HepG2 (cell line): Measurements from ENCODE around the gene ATP6V0A1. TPM values are rescaled to one million over a fixed set of nuclear protein-coding genes. Genes with fewer than 3 reads are reported as not detected.

ENCODE experiments used
- ATAC-seq: fragments of 200-7000 bp; cut with Tn5 transposase; 3 replicates; pipeline ENCODE4 v1.9.1; 2020; ENCODE audit warnings: mild to moderate bottlenecking, moderate library complexity
- BruUV-seq: library from RNA; stranded (reverse); fragments of 400-500 nt; replicated peaks from 2 replicates; lab custom pipeline; 2021; lab: Mats Ljungman, UMichigan
- CTCF ChIA-PET: fragments of 300-600 bp; formaldehyde crosslinking; extraction: SDS; loops from one replicate; lab custom pipeline; 2021; ENCODE audit warnings: low total read pairs, inconsistent platforms, low intra/inter-chr PET ratio; lab: Yijun Ruan, JAX
- POLR2A ChIA-PET: fragments of 350-600 bp; sonication (Branson Sonifier 250); formaldehyde crosslinking; loops from one replicate; lab custom pipeline; 2020; ENCODE audit warnings: antibody characterized with exemption, inconsistent platforms; lab: Yijun Ruan, JAX
- DNase-seq: peaks from one replicate; pipeline ENCODE4 v3.0.0-alpha.2; 2015; ENCODE audit warnings: low spot score
- FAIRE-seq: peaks from 3 replicates; lab custom pipeline; 2011; peaks lifted over from hg19 to GRCh38; lab: Jason Lieb, UNC
- H2AFZ ChIP-seq: one replicate; pipeline ENCODE4 v1.6.1; 2011; ENCODE audit warnings: low read length, inconsistent platforms
- H3K27ac ChIP-seq: fragments of 300-600 bp; 3 replicates; pipeline ENCODE4 v1.8.0; 2011; ENCODE audit warnings: mixed run types, mild to moderate bottlenecking, mixed read lengths, low read length, inconsistent platforms; ENCODE audit not compliant: insufficient read depth; ENCODE audit errors: extremely low read length
- H3K27me3 ChIP-seq, 2 experiments: fragments of 200-600 bp in 1 of 2; 2 replicates in 1 of 2; 3 replicates in 1 of 2; pipeline versions ENCODE4 v1.6.0 to v1.8.0; 2011; ENCODE audit warnings: low read length in 2 of 2, mild to moderate bottlenecking in 2 of 2, moderate library complexity in 2 of 2, inconsistent platforms in 1 of 2; ENCODE audit not compliant: insufficient read depth in 2 of 2, control insufficient read depth in 1 of 2
- H3K36me3 ChIP-seq, 2 experiments: fragments of 200-600 bp in 1 of 2; replicated peaks in 1 of 2; 2 replicates in 1 of 2; 3 replicates in 1 of 2; pipeline versions ENCODE4 v1.5.1 to v1.8.0; 2011; ENCODE audit warnings: low read length in 2 of 2, inconsistent platforms in 1 of 2; ENCODE audit not compliant: insufficient read depth in 2 of 2, control insufficient read depth in 1 of 2
- H3K4me1 ChIP-seq: 2 replicates; pipeline ENCODE4 v1.5.1; 2012; ENCODE audit warnings: low read length, inconsistent platforms; ENCODE audit not compliant: insufficient read depth
- H3K4me2 ChIP-seq: 2 replicates; pipeline ENCODE4 v1.6.0; 2011; ENCODE audit warnings: low read depth, low read length, inconsistent platforms
- H3K4me3 ChIP-seq, 3 experiments: fragments of 200-600 bp in 1 of 3; sonication (generic), shearing (Covaris generic) in 1 of 3; replicated peaks in 1 of 3; 2 replicates each; pipeline ENCODE4 v1.5.1; 2011 to 2016; ENCODE audit warnings: low read length in 3 of 3, inconsistent platforms in 2 of 3, low read depth in 2 of 3, mild to moderate bottlenecking in 2 of 3, control low read depth in 1 of 3, mixed read lengths in 1 of 3; ENCODE audit not compliant: insufficient read depth in 1 of 3
- H3K79me2 ChIP-seq: one replicate; pipeline ENCODE4 v1.6.1; 2011; ENCODE audit warnings: low read length, inconsistent platforms; ENCODE audit not compliant: insufficient read depth
- H3K9ac ChIP-seq: 2 replicates; pipeline ENCODE4 v1.6.0; 2011; ENCODE audit warnings: mild to moderate bottlenecking, low read depth, low read length, inconsistent platforms; ENCODE audit not compliant: insufficient read depth
- H3K9me3 ChIP-seq: 2 replicates; pipeline ENCODE4 v1.5.1; 2012; ENCODE audit warnings: mild to moderate bottlenecking, low read length
- H4K20me1 ChIP-seq: 2 replicates; pipeline ENCODE4 v1.6.0; 2011; ENCODE audit warnings: inconsistent platforms, mild to moderate bottlenecking, low read length, moderate library complexity; ENCODE audit not compliant: insufficient read depth
- ATF1 ChIP-seq: IDR thresholded peaks from 2 replicates; pipeline ENCODE4 v1.6.1; 2016; ENCODE audit warnings: mild to moderate bottlenecking, control low read depth
- CBFB ChIP-seq: sonication (generic); formaldehyde crosslinking; IDR thresholded peaks from 2 replicates; pipeline ENCODE4 v1.4.0; 2020; ENCODE audit warnings: missing genetic modification reagents
- CCAR2 ChIP-seq: fragments of 200-400 bp; formaldehyde crosslinking; optimal IDR thresholded peaks from 2 replicates; pipeline ENCODE3; 2018; ENCODE audit warnings: low read depth, mild to moderate bottlenecking, low read length, moderate library complexity
- CERS6 ChIP-seq: sonication (generic); formaldehyde crosslinking; IDR thresholded peaks from 2 replicates; pipeline ENCODE4 v1.5.0; 2020; ENCODE audit warnings: missing genetic modification reagents
- ETV6 ChIP-seq: sonication (generic); formaldehyde crosslinking; conservative IDR thresholded peaks from 2 replicates; pipeline ENCODE4 v1.4.0; 2020; ENCODE audit warnings: missing genetic modification reagents
- MAZ ChIP-seq, 2 experiments: sonication (generic) in 1 of 2; formaldehyde crosslinking in 1 of 2; IDR thresholded peaks; 2 replicates each; pipeline versions ENCODE4 v1.5.0 to v1.6.1; 2012 to 2020; ENCODE audit warnings: low read depth in 2 of 2, mild to moderate bottlenecking in 2 of 2, borderline replicate concordance in 1 of 2, improper control_type of control experiment in 1 of 2, low read length in 1 of 2, missing genetic modification reagents in 1 of 2, moderate library complexity in 1 of 2
- MNT ChIP-seq: fragments of 450-650 bp; IDR thresholded peaks from 2 replicates; pipeline ENCODE4 v1.6.1; 2016
- POLR2G ChIP-seq: fragments of 200-400 bp; formaldehyde crosslinking; IDR thresholded peaks from 2 replicates; pipeline ENCODE4 v1.6.1; 2018; ENCODE audit warnings: mild to moderate bottlenecking, low read depth, low read length, moderate library complexity
- SYNCRIP ChIP-seq: fragments of 200-400 bp; formaldehyde crosslinking; IDR thresholded peaks from 2 replicates; pipeline ENCODE4 v1.6.1; 2018; ENCODE audit warnings: mild to moderate bottlenecking, low read depth, low read length; ENCODE audit not compliant: insufficient read depth
- TBX3 ChIP-seq: fragments of 450-650 bp; IDR thresholded peaks from 2 replicates; pipeline ENCODE4 v1.6.1; 2017; ENCODE audit warnings: antibody characterized with exemption, mild to moderate bottlenecking, inconsistent platforms, borderline replicate concordance
- ZC3H13 ChIP-seq: sonication (generic); formaldehyde crosslinking; IDR thresholded peaks from 2 replicates; pipeline ENCODE4 v1.8.1; 2023; ENCODE audit warnings: mild to moderate bottlenecking, missing genetic modification reagents, moderate library complexity
- ZNF335 ChIP-seq: sonication (generic); formaldehyde crosslinking; IDR thresholded peaks from 2 replicates; pipeline ENCODE4 v1.4.0; 2020; ENCODE audit warnings: missing genetic modification reagents
- ZNF382 ChIP-seq: sonication (generic); formaldehyde crosslinking; IDR thresholded peaks from 2 replicates; pipeline ENCODE4 v1.5.0; 2020; ENCODE audit warnings: missing genetic modification reagents, mild to moderate bottlenecking, borderline replicate concordance
- ZNF451 ChIP-seq: sonication (generic); formaldehyde crosslinking; IDR thresholded peaks from 2 replicates; pipeline ENCODE4 v1.5.0; 2020; ENCODE audit warnings: mild to moderate bottlenecking, missing genetic modification reagents
- ZNF563 ChIP-seq: sonication (generic); formaldehyde crosslinking; IDR thresholded peaks from 2 replicates; pipeline ENCODE4 v1.8.0; 2022; ENCODE audit warnings: mild to moderate bottlenecking, moderate library complexity, missing genetic modification reagents
- ZNF709 ChIP-seq: sonication (generic); formaldehyde crosslinking; IDR thresholded peaks from 2 replicates; pipeline ENCODE4 v1.5.0; 2020; ENCODE audit warnings: mild to moderate bottlenecking, missing genetic modification reagents
- ZNF747 ChIP-seq: sonication (generic); formaldehyde crosslinking; IDR thresholded peaks from 2 replicates; pipeline ENCODE4 v1.8.1; 2023; ENCODE audit warnings: missing genetic modification reagents, mild to moderate bottlenecking, borderline replicate concordance
- WGBS: methylation state at CpG from one replicate; pipeline ENCODE4 v1.1.6; 2017; ENCODE audit warnings: low lambda C conversion rate; 5-methylcytosine and 5-hydroxymethylcytosine counted together
- in situ Hi-C: cut with HindIII; loops from 2 replicates; pipeline ENCODE4 v1.10.0; 2017; ENCODE audit warnings: low pct_unique_long_range_greater_than_20kb; ENCODE audit not compliant: extremely low pct_ligation_motif_present
- intact Hi-C: fragments of 100-400 bp; cut with micrococcal nuclease; formaldehyde crosslinking; loops from one replicate; pipeline ENCODE4 v1.10.0; 2022; ENCODE audit not compliant: unreplicated experiment
- polyA plus RNA-seq, 8 experiments: library from polyadenylated mRNA; depleted of rRNA in 3 of 8; stranded (reverse) in 7 of 8; unstranded in 1 of 8; fragments of >200 nt; fragmentation: Illumina TruSeq in 4 of 8; extraction: Trizol in 4 of 8; gene quantifications; 2 replicates each; pipeline versions ENCODE4 v1.2.1 to v1.2.3, GENCODE V29; 2011 to 2016; ENCODE audit warnings: low read depth in 4 of 8, missing spikeins in 1 of 8, mixed read lengths in 1 of 8; ENCODE audit not compliant: insufficient read depth in 1 of 8
- total RNA-seq, 5 experiments: library from RNA; depleted of rRNA; stranded (reverse); fragments of >200 nt; fragmentation: Illumina TruSeq; extraction: Trizol; gene quantifications; 2 replicates each; pipeline ENCODE4 v1.2.3, GENCODE V29; 2016; ENCODE audit warnings: low read depth in 1 of 5
- TF ChIP-seq, protein P1 (sequence below): sonication (generic); formaldehyde crosslinking; IDR thresholded peaks from 2 replicates; pipeline ENCODE4 v1.8.0; 2022; ENCODE audit warnings: low read depth, missing genetic modification reagents

ATP6V0A1 gene
- total and polyA plus RNA-seq, 2 of the 13 experiments (the other 11 are each of a cell fraction or from before 2014, with no cell fraction given): 27.9 to 54.1 TPM

GRCh38 chr17:42518755-42519545 is 60.3 kb downstream of the ATP6V0A1 start:
- BruUV-seq: no TSS peak
- H3K27me3 ChIP-seq: no peaks in the 10 kb centered on the region
- CTCF ChIA-PET: interaction anchor here (1.4 to 2.5 kb wide), 2 partner anchors 8 to 59 kb away, joined by 3 to 28 read pairs; partner anchors contain the start of gene PSMC3IP
- peak overlapping the region; percentile 53; the same call in 1 of the 2 replicates for H3K4me2 ChIP-seq
- H3K4me1 ChIP-seq: peaks cover 64% of the 10 kb centered on the region
- H3K27ac ChIP-seq: peak overlapping the region; percentile 70
- in situ Hi-C loops: loop anchor here (5.0 kb wide), 1 partner anchor 97 kb away; the partner anchor contains the start of gene CAVIN1
- WGBS: 70% methylated on average over 6 of the region's 6 CpGs
- no peaks in the 10 kb centered on the region for H4K20me1 ChIP-seq
- peak; percentile 63 for DNase-seq
- ATAC-seq: no peak
- peak; percentile 4 for FAIRE-seq
- peak overlapping the region; percentile 54 for H3K9ac ChIP-seq
- H3K4me3 ChIP-seq: no peak overlapping the region
- H3K36me3 ChIP-seq: peaks cover 15 to 20% of the 10 kb centered on the region in 2 experiments
- H3K79me2 ChIP-seq: no peaks in the 10 kb centered on the region
- POLR2A ChIA-PET: interaction anchor here (1.2 to 4.3 kb wide), 13 partner anchors 8 to 130 kb away, joined by 3 to 52 read pairs (median 7); partner anchors contain the start of genes CAVIN1, NAGLU, RETREG3 and STAT3
- intact Hi-C loops: no loop called here
- H3K9me3 ChIP-seq: no peaks in the 10 kb centered on the region
- no peak overlapping the region for H2AFZ ChIP-seq
- no peak for TF ChIP-seq CBFB (CRISPR knock-in tag)
- no peak for TF ChIP-seq CCAR2
- 0 out of 2 replicates have a peak, but pooled peaks have one; percentile 5 for TF ChIP-seq MAZ (IDR thresholded peaks at IDR 0.05; ENCODE audit: borderline replicate concordance, low read depth, low read length)
- TF ChIP-seq MAZ (CRISPR knock-in tag; IDR thresholded peaks at IDR 0.05; ENCODE audit: low read depth): no peak
- TF ChIP-seq ZNF335: no peak
- TF ChIP-seq, protein P1, sequence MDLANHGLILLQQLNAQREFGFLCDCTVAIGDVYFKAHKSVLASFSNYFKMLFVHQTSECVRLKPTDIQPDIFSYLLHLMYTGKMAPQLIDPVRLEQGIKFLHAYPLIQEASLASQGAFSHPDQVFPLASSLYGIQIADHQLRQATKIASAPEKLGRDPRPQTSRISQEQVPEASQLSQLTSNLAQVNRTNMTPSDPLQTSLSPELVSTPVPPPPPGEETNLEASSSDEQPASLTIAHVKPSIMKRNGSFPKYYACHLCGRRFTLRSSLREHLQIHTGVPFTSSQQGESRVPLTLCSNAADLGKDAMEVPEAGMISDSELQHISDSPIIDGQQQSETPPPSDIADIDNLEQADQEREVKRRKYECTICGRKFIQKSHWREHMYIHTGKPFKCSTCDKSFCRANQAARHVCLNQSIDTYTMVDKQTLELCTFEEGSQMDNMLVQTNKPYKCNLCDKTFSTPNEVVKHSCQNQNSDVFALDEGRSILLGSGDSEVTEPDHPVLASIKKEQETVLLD: no peak
- no peak for TF ChIP-seq ATF1 (CRISPR knock-in tag)
- TF ChIP-seq CERS6 (CRISPR knock-in tag): no peak
- peak; percentile 16; the same call in 1 of the 2 replicates for TF ChIP-seq POLR2G
- TF ChIP-seq ETV6: no peak
- no peak for TF ChIP-seq MNT
- no peak for TF ChIP-seq ZNF451 (CRISPR knock-in tag)
- TF ChIP-seq TBX3: no peak
- TF ChIP-seq SYNCRIP: no peak
- no peak for TF ChIP-seq ZC3H13
- TF ChIP-seq ZNF709: 0 out of 2 replicates have a peak, but pooled peaks have one; percentile 61
- peak; percentile 39; the same call in 1 of the 2 replicates for TF ChIP-seq ZNF563 (CRISPR knock-in tag)
- no peak for TF ChIP-seq ZNF382
- TF ChIP-seq ZNF747 (CRISPR knock-in tag): no peak
